ENCODE data around the gene FYTTD1. TPM values are rescaled to one million over a fixed set of nuclear protein-coding genes. Genes with fewer than 3 reads are reported as not detected.
A peak's percentile ranks its signal among the peaks of the same experiment; 100 is the strongest.

Gene FYTTD1
- total and polyA plus RNA-seq, 2 donors (not counting 1 experiment from before 2014, with no cell fraction given), result 6.2 to 110 TPM

DNA sequence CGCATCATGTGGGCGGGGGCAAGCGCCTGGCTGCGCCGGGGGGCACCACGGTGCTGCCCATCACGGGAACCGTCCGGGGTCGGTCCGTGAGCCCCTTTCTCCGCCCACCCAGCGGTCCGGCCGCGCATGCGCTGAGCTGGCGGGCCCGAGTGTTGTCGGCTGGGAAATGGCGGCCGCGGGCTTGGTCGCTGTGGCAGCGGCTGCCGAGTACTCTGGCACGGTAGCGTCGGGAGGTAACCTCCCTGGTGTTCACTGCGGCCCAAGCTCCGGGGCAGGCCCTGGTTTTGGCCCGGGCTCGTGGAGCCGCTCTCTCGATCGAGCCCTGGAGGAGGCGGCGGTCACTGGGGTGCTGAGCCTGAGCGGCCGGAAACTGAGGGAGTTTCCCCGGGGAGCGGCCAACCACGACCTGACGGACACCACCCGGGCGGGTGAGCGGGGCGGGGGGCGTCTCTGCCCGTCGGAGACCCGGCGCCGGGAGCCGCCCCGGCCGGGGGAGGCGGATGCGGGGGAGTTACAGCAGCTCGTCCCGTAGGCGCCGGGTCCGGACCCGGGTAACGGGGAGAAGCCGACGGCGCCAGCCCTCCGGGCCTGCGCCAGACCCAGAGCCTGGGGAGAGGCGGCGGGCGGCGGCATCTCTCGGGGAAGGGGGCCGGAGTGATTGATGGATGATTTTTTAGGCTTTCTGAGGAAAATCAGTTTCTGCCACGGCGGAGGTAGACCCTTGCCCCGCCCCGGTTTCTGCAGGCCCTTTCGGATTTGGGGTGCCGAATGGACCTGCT, 41.6 kb downstream of the FYTTD1 start, which contains the start of gene LRCH3:
Gene LRCH3 (plus strand): TSS at position 142 of the 779 bp plus-strand sequence. CDS start 25 bp downstream, at position 167.
- H3K9me3 Mint-ChIP-seq (ENCODE audit: insufficient read depth), result no peaks in the 10 kb centered on the region
- Histone ChIP-seq H3K27ac (ENCODE audit: low read length in 2 of 2) (peak within 1 kb of the TSS; percentile 96 to 99), H4K20me1 (ENCODE audit: control insufficient read depth, insufficient read depth, low read length, poor library complexity, severe bottlenecking) (no peaks in the 10 kb centered on the region), H3K9ac (ENCODE audit: low read length) (peak within 1 kb of the TSS; percentile 90), H3K36me3 (replicated peaks in 1 of 2; ENCODE audit: control extremely low read depth in 1 of 2, control insufficient read depth in 1 of 2, extremely low read depth in 1 of 2, insufficient read depth in 2 of 2, low read length in 1 of 2) (no peaks in the 10 kb centered on the region), H3K27me3 (replicated peaks in 1 of 4; ENCODE audit: control extremely low read depth in 1 of 4, control insufficient read depth in 3 of 4, insufficient read depth in 4 of 4, low read length in 3 of 4) (no peaks in the 10 kb centered on the region), H3K4me2 (replicated peaks; ENCODE audit: low read depth, low read length, poor library complexity, severe bottlenecking) (peak within 1 kb of the TSS; percentile 72), H3K9me3 (ENCODE audit: control extremely low read depth in 1 of 3, control insufficient read depth in 2 of 3, insufficient read depth in 1 of 3, low read length in 2 of 3) (no peaks in the 10 kb centered on the region), H3K4me3 (ENCODE audit: control extremely low read depth in 1 of 5, extremely low read depth in 1 of 5, insufficient read depth in 1 of 5, low read depth in 2 of 5, low read length in 4 of 5) (peak within 1 kb of the TSS; percentile 73 to 98 (median 95)), H3K4me1 (ENCODE audit: control insufficient read depth in 2 of 2, insufficient read depth in 2 of 2, low read length in 2 of 2) (peaks cover 33 to 36% of the 10 kb centered on the region in 2 donors), H3K79me2 (ENCODE audit: control insufficient read depth, insufficient read depth, low read length) (peaks cover 73% of the 10 kb centered on the region), H2AFZ (ENCODE audit: insufficient read depth, low read depth, low read length, poor library complexity, severe bottlenecking) (peak within 1 kb of the TSS; percentile 83)
- under 1% methylated on average over 83 of the region's 83 CpGs for WGBS (ENCODE audit: insufficient coverage)
- ATAC-seq (ENCODE audit: low read depth) (peak; percentile 75), DNase-seq (peak; percentile 91)
- H3K4me1 Mint-ChIP-seq, result peaks cover 54% of the 10 kb centered on the region
- ChIA-PET CTCF (interaction anchor here (1.0 to 2.1 kb wide), 7 partner anchors 9 to 192 kb away, joined by 3 to 13 read pairs (median 6); partner anchors contain the start of gene FYTTD1), POLR2A (interaction anchor here (0.6 to 1.7 kb wide), 7 partner anchors 9 to 80 kb away, joined by 3 to 9 read pairs (median 3); partner anchors contain the start of gene RUBCN)
- H3K27me3 Mint-ChIP-seq, result no peaks in the 10 kb centered on the region
- peak within 1 kb of the TSS; percentile 96 for H3K4me3 Mint-ChIP-seq
- TF ChIP-seq, protein P1, sequence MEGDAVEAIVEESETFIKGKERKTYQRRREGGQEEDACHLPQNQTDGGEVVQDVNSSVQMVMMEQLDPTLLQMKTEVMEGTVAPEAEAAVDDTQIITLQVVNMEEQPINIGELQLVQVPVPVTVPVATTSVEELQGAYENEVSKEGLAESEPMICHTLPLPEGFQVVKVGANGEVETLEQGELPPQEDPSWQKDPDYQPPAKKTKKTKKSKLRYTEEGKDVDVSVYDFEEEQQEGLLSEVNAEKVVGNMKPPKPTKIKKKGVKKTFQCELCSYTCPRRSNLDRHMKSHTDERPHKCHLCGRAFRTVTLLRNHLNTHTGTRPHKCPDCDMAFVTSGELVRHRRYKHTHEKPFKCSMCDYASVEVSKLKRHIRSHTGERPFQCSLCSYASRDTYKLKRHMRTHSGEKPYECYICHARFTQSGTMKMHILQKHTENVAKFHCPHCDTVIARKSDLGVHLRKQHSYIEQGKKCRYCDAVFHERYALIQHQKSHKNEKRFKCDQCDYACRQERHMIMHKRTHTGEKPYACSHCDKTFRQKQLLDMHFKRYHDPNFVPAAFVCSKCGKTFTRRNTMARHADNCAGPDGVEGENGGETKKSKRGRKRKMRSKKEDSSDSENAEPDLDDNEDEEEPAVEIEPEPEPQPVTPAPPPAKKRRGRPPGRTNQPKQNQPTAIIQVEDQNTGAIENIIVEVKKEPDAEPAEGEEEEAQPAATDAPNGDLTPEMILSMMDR (IDR thresholded peaks at IDR 0.05), result no peak
- TF ChIP-seq EZH2 (IDR thresholded peaks at IDR 0.05; ENCODE audit: borderline replicate concordance, insufficient read depth, low read depth, low read length, poor library complexity, severe bottlenecking), result no peak
- intact Hi-C loops (cut with micrococcal nuclease), result loop anchor here (1.0 to 5.0 kb wide), 7 partner anchors 9 to 156 kb away; no protein-coding TSS in a partner anchor
- peak within 1 kb of the TSS; percentile 97 for H3K27ac Mint-ChIP-seq

All from B cell (primary cell).